Measurements from ENCODE around the gene DGKI. TPM values are rescaled to one million over a fixed set of nuclear protein-coding genes. Genes with fewer than 3 reads are reported as not detected.

DGKI gene
- total RNA-seq, 2 donors from 2014 or later: 4.4 to 5.9 TPM

DNA sequence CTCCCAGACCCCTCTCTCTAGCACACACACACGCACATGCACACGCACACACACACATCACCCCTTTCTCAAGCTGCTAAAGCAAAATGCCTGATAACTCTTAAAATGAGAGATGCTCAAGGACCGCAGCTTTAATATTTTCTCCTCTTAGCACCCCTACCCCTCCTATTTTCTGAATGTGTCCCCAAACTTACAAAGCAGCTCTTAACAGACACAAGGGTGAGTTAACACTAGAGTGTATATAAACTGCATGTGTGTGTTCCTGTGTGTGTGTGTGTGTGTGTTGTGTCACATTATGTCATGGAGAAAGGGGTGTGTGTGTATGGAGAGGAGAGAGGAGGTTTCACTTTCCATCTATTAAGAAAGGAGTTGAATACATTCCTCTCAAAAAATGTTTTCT is 504.5 kb downstream of the DGKI start:
- H3K4me1 ChIP-seq: peaks cover 0 to 10% of the 10 kb centered on the region in 2 donors
- no peaks in the 10 kb centered on the region for H3K9me3 ChIP-seq
- H3K4me3 ChIP-seq: peak overlapping the region in 1 of 2 donors; percentile 45
- DNase-seq (ENCODE audit: low spot score): no peak
- TF ChIP-seq, protein P1, sequence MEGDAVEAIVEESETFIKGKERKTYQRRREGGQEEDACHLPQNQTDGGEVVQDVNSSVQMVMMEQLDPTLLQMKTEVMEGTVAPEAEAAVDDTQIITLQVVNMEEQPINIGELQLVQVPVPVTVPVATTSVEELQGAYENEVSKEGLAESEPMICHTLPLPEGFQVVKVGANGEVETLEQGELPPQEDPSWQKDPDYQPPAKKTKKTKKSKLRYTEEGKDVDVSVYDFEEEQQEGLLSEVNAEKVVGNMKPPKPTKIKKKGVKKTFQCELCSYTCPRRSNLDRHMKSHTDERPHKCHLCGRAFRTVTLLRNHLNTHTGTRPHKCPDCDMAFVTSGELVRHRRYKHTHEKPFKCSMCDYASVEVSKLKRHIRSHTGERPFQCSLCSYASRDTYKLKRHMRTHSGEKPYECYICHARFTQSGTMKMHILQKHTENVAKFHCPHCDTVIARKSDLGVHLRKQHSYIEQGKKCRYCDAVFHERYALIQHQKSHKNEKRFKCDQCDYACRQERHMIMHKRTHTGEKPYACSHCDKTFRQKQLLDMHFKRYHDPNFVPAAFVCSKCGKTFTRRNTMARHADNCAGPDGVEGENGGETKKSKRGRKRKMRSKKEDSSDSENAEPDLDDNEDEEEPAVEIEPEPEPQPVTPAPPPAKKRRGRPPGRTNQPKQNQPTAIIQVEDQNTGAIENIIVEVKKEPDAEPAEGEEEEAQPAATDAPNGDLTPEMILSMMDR (IDR thresholded peaks at IDR 0.05): no peak
- H3K27me3 ChIP-seq: no peaks in the 10 kb centered on the region
- H3K36me3 ChIP-seq: no peaks in the 10 kb centered on the region
- no peak overlapping the region for H3K27ac ChIP-seq

DNA sequence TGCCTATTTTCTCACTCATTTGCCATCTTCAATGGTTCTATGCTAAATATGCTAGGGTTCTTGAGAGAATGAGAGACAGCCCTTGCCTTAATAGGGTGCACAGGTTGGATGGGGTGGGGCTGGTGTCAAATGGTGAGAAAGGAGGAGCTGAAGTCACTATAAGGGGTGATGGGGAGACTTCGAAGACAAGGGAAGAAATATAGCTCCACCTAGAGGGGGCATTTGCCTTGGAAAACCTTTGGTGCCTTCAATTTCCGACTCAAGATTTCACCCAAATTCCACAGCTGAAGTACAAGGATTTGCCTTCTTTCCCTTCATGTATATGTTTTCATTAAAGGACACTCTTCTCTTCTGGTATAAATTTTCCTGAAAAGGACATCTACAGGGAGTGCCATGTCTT is 508.9 kb downstream of the DGKI start:
- no peaks in the 10 kb centered on the region for H3K36me3 ChIP-seq
- no peaks in the 10 kb centered on the region for H3K27me3 ChIP-seq
- H3K4me3 ChIP-seq: no peak overlapping the region
- no peak overlapping the region for H3K27ac ChIP-seq
- H3K9me3 ChIP-seq: no peaks in the 10 kb centered on the region
- TF ChIP-seq, protein P1 (IDR thresholded peaks at IDR 0.05): no peak
- H3K4me1 ChIP-seq: peaks cover 0 to under 1% of the 10 kb centered on the region in 2 donors
- no peak for DNase-seq (ENCODE audit: low spot score)

DNA sequence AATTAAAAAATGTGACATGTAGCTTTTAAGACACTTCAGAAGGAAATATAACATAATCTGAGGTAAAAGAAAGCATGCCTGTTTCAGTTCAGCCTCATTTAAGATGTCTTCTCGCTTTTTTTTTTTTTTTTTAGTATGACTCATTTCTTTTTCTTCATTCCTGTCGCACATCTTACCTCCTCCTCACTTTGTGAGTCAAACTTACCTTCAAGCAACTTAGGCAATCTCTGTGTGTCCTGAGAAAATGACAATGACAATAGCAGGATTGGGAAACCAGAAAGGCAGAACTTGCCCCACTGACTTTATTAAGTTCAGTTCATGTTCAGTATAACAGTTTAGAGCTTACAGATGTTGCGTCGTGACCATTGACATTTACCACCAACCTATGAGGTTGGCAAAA is 511.0 kb downstream of the DGKI start:
- Histone ChIP-seq H3K9me3 (no peaks in the 10 kb centered on the region), H3K27me3 (no peaks in the 10 kb centered on the region), H3K27ac (no peak overlapping the region), H3K36me3 (no peaks in the 10 kb centered on the region), H3K4me1 (no peaks in the 10 kb centered on the region), H3K4me3 (no peak overlapping the region)
- TF ChIP-seq, protein P1 (IDR thresholded peaks at IDR 0.05): no peak
- no peak for DNase-seq (ENCODE audit: low spot score)

DNA sequence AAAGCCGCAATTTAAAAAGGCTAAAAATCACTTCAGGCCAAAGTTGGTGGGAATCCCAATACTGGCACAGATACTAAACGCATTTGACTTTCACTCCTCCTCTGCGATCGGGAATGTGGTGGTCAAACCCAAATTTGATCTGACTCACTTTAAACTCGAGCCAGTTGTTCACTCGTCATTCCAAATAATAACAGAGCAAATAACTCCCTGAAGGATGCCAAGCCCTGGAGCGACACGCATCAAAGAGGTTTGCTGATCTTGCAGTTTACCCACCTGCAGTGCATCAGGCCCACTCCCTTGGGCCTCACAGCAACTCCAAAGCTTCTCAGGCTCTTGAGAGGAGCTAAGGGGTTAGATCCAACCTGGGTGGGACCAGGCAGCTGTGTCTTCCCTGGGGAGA is 515.4 kb downstream of the DGKI start:
- TF ChIP-seq, protein P1 (IDR thresholded peaks at IDR 0.05): no peak

More for the DNA sequence above, 515.4 kb downstream of the DGKI start:
- H3K27me3 ChIP-seq: no peaks in the 10 kb centered on the region
- DNase-seq (ENCODE audit: low spot score): no peak
- no peaks in the 10 kb centered on the region for H3K9me3 ChIP-seq
- no peaks in the 10 kb centered on the region for H3K4me1 ChIP-seq
- H3K4me3 ChIP-seq: no peak overlapping the region
- no peak overlapping the region for H3K27ac ChIP-seq
- no peaks in the 10 kb centered on the region for H3K36me3 ChIP-seq

Other genes with a start within 250 kb of the DGKI start
- 10 to 100 TPM; 25.6 to 39.6 TPM for gene CREB3L2, start 155.1 kb upstream of the DGKI start, total RNA-seq
- gene AKR1D1, start 229.5 kb upstream of the DGKI start, total RNA-seq: not detected